A549 treated with AZD9567 at 1 μM for 4 hours (cell line): Measurements from ENCODE around the gene MLH3. TPM values are rescaled to one million over a fixed set of nuclear protein-coding genes. Genes with fewer than 3 reads are reported as not detected.

Source experiments
- total RNA-seq: library from RNA; stranded (reverse); fragments of 200-300 nt; extraction: Qiagen RNA extraction; gene quantifications from 5 replicates; pipeline ENCODE4 v1.2.3, GENCODE V29; 2022; ENCODE audit not compliant: insufficient read depth

MLH3 gene
- total RNA-seq, result 15.9 to 22.1 TPM (median 18.5 TPM) in 5 replicates

DNA sequence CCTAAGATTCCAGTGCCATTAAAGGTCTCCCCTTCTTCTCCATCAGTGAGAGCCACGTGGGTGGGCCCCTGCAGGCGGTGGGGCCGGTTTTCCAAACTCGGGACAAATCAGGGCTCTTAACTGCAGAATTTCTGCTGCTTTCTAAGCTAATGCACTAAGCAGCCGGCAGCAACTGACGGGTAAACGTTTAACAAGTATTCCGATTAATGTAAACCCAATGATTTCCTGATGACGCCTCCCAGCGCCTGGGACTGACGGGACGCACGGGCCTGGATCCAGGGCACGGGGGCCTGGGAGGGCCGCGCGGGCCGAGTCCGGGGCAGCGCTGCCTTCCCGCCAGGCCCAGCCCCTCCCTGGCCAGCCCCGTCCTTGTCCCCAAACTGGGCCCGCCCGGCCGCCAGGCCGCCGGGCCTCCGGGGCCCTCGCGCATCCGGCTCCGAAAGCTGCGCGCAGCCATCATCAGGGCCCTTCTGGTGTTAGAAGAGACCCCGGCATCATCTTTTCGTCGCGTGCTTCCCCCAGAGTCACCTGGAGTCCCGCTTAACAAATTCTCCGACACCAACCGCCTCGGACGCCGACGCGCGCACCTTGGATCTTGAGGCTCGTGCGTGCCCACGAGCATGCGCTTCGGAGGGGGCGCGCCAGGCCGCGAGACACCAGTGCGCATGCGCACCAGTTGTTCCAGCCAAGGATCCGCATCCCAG is at the start of gene MLH3:
MLH3 (minus strand) TSS at position 616 of the 704 bp plus-strand sequence. CDS start 1,812 bp downstream, outside the sequence.

DNA sequence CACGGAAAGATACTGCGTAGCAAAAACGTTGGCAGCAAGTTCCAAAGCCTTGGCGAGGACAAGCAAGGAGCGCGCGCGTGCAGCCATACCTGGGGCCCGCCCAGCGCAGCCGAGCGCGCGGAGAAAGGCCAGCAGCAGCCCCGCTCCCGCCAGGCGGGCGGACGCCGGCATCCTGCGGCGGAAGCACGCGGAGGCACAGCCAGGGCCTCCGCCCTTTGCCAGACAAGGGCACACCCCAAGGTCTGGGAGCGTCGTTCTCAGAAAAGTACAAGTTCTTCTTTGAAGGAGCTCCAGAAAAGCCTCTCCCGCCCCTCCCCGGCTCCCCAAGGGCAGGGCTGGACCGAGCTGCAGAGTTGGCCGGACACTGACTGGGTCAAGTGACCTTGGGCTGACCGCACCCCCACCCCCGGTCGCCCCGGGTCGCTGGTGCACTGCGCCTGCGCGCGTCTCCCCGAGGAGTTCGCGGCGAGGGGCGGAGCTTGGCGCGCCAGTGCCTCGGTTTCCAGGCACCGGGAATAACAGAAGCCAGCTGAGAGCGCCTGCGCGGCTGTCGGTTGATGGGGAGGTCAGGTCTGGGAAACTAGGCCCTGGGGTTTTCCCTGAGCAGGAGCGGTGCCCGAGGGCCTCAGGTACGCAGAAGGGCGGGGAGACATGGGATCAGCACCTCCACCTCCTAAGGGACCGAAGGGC is 18.0 kb upstream of the MLH3 start, which contains the start of gene ZC2HC1C:
ZC2HC1C (plus strand) TSS at position 521 of the 690 bp plus-strand sequence. CDS start 933 bp downstream, outside the sequence.

GRCh38 chr14:75063491-75064204 is 12.4 kb upstream of the MLH3 start, which contains the start of gene ACYP1:
Gene ACYP1, minus strand, starts transcription at chr14:75064024. Its CDS starts 471 bp downstream, at chr14:75063553.

GRCh38 chr14:75002392-75003249 is 48.6 kb downstream of the MLH3 start, which contains the start of gene EIF2B2:
Gene EIF2B2, plus strand, starts transcription at chr14:75002921. Its CDS starts 70 bp downstream, at chr14:75002991.

Other genes with a start within 250 kb of the MLH3 start
- not detected in 5 replicates for gene PROX2, start 175.3 kb downstream of the MLH3 start, total RNA-seq
- gene DLST, start 169.6 kb downstream of the MLH3 start, total RNA-seq, result 100 to 126 TPM (median 102 TPM) in 5 replicates
- 0.38 to 0.51 TPM (median 0.40 TPM) in 4 of 5 replicates, not detected in the other for gene RPS6KL1, start 128.2 kb downstream of the MLH3 start, total RNA-seq
- 3.0 to 5.3 TPM (median 4.1 TPM) in 5 replicates for gene PGF, start 95.9 kb downstream of the MLH3 start, total RNA-seq
- gene EIF2B2, start 48.5 kb downstream of the MLH3 start, total RNA-seq, result 81.7 to 98.3 TPM (median 84.0 TPM) in 5 replicates
- 21.9 to 27.6 TPM (median 26.0 TPM) in 5 replicates for gene ACYP1, start 12.6 kb upstream of the MLH3 start, total RNA-seq
- gene ZC2HC1C, start 18.2 kb upstream of the MLH3 start, total RNA-seq, result 2.6 to 6.9 TPM (median 3.6 TPM) in 5 replicates
- gene NEK9, start 75.6 kb upstream of the MLH3 start, total RNA-seq, result 28.5 to 37.9 TPM (median 35.4 TPM) in 5 replicates
- 217 to 280 TPM (median 272 TPM) in 5 replicates for gene TMED10, start 125.1 kb upstream of the MLH3 start, total RNA-seq
- 9.4 to 14.9 TPM (median 11.6 TPM) in 5 replicates for gene FOS, start 227.4 kb upstream of the MLH3 start, total RNA-seq